Lower leg skin (tissue), 4 donors: ENCODE measurements around the gene THADA. TPM values are rescaled to one million over a fixed set of nuclear protein-coding genes. Genes with fewer than 3 reads are reported as not detected.

Experiments
- DNase-seq, 2 donors: peaks; one replicate each; pipeline ENCODE4 v3.0.0-alpha.2; 2019; ENCODE audit warnings: low spot score in 2 of 2
- H3K4me3 ChIP-seq: fragments of 200-600 bp; sonication (generic); 2 replicates; pipeline ENCODE4 v1.5.1; 2017; ENCODE audit warnings: mild to moderate bottlenecking, low read depth; ENCODE audit not compliant: poor library complexity, severe bottlenecking
- CTCF ChIP-seq, 3 donors: fragments of 450-650 bp; IDR thresholded peaks; one replicate each; pipeline ENCODE4 v1.5.1; 2016; ENCODE audit warnings: antibody characterized with exemption in 3 of 3, mild to moderate bottlenecking in 3 of 3, moderate library complexity in 2 of 3
- POLR2A ChIP-seq, 2 donors: fragments of 450-650 bp; IDR thresholded peaks; one replicate each; pipeline ENCODE4 v1.6.1; 2016 to 2017; ENCODE audit warnings: antibody characterized with exemption in 2 of 2, mild to moderate bottlenecking in 1 of 2, moderate library complexity in 1 of 2
- WGBS, 2 donors: methylation state at CpG; one replicate each; pipeline ENCODE4 v1.1.5; 2018; 5-methylcytosine and 5-hydroxymethylcytosine counted together
- intact Hi-C: fragments of 100-400 bp; cut with DNase I; formaldehyde crosslinking; loops from one replicate; pipeline ENCODE4 v1.15.0; 2023; ENCODE audit warnings: low total_unique reads
- total RNA-seq, 4 donors: library from RNA; depleted of rRNA; stranded (reverse); fragments of >200 nt; gene quantifications; one replicate each; pipeline ENCODE4 v1.1.0, GENCODE V29; 2016

The THADA gene
- total RNA-seq, 4 donors from 2014 or later = 19.5 to 26.4 (median 22.2) TPM

- DNase-seq = no peak
- intact Hi-C loops = no loop called here
- TF ChIP-seq CTCF (IDR thresholded peaks at IDR 0.05) = no peak
- no peak for TF ChIP-seq POLR2A (IDR thresholded peaks at IDR 0.05)
- no peak overlapping the region for H3K4me3 ChIP-seq
- 90 to 95% methylated on average over 3 of the region's 3 CpGs for WGBS, 2 donors
Observed at GRCh38 chr2:43515248-43515647, 80.6 kb downstream of the THADA start.

- WGBS, 2 donors = 66 to 86% methylated on average over 3 of the region's 3 CpGs
- H3K4me3 ChIP-seq = no peak overlapping the region
- intact Hi-C loops = no loop called here
- no peak for DNase-seq
- TF ChIP-seq POLR2A (IDR thresholded peaks at IDR 0.05) (no peak), CTCF (IDR thresholded peaks at IDR 0.05) (no peak)
Observed at GRCh38 chr2:43513796-43514195, 82.0 kb downstream of the THADA start.

GRCh38 chr2:43513216-43513615 is 82.6 kb downstream of the THADA start:
- no peak for TF ChIP-seq CTCF (IDR thresholded peaks at IDR 0.05)
- no peak for TF ChIP-seq POLR2A (IDR thresholded peaks at IDR 0.05)
- intact Hi-C loops = no loop called here
- no peak overlapping the region for H3K4me3 ChIP-seq
- no peak for DNase-seq

GRCh38 chr2:43511199-43511598 is 84.6 kb downstream of the THADA start:
- DNase-seq = no peak
- 96 to 99% methylated on average over 3 of the region's 3 CpGs for WGBS, 2 donors
- TF ChIP-seq CTCF (IDR thresholded peaks at IDR 0.05) (no peak), POLR2A (IDR thresholded peaks at IDR 0.05) (no peak)
- intact Hi-C loops = no loop called here
- H3K4me3 ChIP-seq = no peak overlapping the region

- intact Hi-C loops = no loop called here
- no peak overlapping the region for H3K4me3 ChIP-seq
- TF ChIP-seq POLR2A (IDR thresholded peaks at IDR 0.05) = no peak
- TF ChIP-seq CTCF (IDR thresholded peaks at IDR 0.05) = no peak
- 86 to 87% methylated on average over 3 of the region's 3 CpGs for WGBS, 2 donors
- no peak for DNase-seq
Observed at GRCh38 chr2:43509886-43510285, 86.0 kb downstream of the THADA start.

- TF ChIP-seq POLR2A (IDR thresholded peaks at IDR 0.05) = no peak
- no peak for TF ChIP-seq CTCF (IDR thresholded peaks at IDR 0.05)
- intact Hi-C loops = no loop called here
- H3K4me3 ChIP-seq = no peak overlapping the region
- 87 to 88% methylated on average over 3 of the region's 3 CpGs for WGBS, 2 donors
- no peak for DNase-seq
Observed at GRCh38 chr2:43508209-43508608, 87.6 kb downstream of the THADA start.
